Measurements from ENCODE around the gene TMLHE.
"Not testable (repeated sequence)": the region's sequence is repeated elsewhere in the genome, so short reads cannot be mapped to it uniquely, and the experiment has no call there.

Gene TMLHE

GRCh38 chrX:155491421-155491820, 121.3 kb downstream of the TMLHE start:
- DNase-seq (ENCODE audit: low spot score): not testable (repeated sequence)

DNA sequence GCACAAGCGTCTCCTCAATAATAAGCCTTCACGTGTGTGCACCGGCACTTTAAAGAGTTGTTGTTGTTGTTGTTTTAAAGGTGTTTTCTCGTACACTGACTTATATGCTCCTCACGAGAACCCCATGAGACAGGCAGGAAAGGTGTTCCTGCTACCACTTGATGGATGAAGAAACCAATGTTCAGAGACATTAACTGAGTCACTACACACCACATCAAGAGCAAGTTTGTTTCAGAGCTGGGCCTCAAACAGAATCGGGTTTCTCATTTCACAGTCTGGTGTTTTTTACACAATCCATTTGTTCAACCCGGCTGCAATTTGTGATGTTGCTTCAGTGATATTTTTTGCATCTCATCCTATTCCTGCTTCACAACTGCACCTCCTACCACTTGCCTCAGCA, 135.6 kb downstream of the TMLHE start:
- not testable (repeated sequence) for DNase-seq (ENCODE audit: low spot score)

DNA sequence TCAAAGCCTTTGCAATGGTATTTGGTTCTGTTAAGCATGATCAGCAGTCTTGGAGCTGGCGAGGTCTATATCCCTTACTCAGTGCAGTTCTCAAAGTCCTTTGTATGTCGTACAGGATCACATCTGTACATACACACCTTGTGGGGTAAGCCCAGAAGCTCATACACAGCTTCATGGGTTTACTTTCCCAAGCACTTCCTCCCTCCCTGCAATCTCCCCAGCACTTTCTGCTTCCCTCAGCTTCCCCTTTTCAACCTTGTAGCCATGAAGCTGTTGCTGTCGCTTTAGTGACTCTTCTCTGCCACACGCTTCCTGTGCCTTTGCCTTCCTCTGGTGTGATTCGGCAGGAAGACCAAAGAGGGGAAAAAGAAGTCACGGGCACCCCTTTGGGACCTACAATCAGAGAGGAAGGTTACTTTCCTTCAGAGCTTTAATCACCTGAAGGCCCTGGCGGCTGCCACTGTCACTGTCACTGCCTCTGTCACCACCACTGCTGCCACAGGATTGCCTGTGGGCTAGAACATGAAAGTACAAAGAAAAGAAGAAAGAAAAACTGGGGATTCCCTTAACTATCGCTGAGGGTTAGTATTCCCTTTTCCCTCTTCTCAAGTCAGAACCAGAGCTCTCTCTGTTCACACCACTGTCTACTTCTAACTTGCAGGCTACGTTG, 146.3 kb downstream of the TMLHE start:
- DNase-seq (ENCODE audit: low spot score): not testable (repeated sequence)

GRCh38 chrX:155460501-155460900, 152.3 kb downstream of the TMLHE start:
- not testable (repeated sequence) for DNase-seq (ENCODE audit: low spot score)

- DNase-seq (ENCODE audit: low spot score): not testable (repeated sequence)
These were observed 154.3 kb downstream of the TMLHE start, which contains the start of gene F8A3 for GRCh38 chrX:155458471-155458870. Gene F8A3 (minus strand): TSS chrX:155458620. CDS start chrX:155458600, 20 bp downstream.

DNA sequence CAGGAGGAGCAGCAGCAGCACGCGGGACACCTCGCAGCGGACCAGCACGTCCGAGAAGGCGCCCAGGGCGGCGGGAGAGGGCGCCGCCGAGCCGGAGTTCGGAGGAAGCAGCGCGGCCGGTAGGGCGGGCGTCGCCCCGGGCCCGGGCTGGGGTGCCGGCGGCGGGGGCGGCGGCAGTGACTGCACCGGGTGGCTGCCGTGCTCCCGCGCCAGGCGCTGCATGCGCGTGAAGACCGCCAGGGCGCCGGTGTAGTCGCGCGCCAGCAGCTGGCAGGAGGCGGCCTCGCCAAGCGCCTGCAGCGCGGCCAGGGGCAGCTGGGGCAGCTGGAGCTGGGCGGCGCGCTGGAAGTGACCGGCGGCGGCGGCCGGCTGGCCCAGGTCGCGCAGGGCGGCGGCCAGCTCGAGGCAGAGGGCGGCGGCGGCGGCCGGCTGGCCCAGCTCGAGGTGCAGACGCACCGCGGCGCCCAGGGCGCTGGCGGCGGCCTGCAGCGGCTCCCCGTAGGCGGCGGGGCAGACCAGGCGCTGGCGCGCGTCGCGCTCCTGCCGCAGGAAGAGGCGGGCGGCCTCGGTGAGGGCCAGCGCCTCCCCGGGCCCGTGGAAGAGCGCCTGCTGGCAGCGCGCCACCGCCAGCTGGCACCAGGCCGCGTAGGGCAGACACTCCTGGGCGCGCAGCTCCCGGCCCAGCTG, 154.8 kb downstream of the TMLHE start:
- DNase-seq (ENCODE audit: low spot score): not testable (repeated sequence)

GRCh38 chrX:155441097-155441496, 171.7 kb downstream of the TMLHE start:
- DNase-seq (ENCODE audit: low spot score): no peak

All from CD4-positive, alpha-beta T cell treated with Interleukin-2 at 100 ng/mL for 4 hours (primary cell).